Stimulated activated CD4-positive, alpha-beta T cell treated with anti-CD3 and anti-CD28 coated beads, Interleukin-1b, Interleukin-23, amount 100 ng/mL, for 48 hours (primary cell): ENCODE measurements around the gene TUBB8B.
"Not testable (repeated sequence)": the region's sequence is repeated elsewhere in the genome, so short reads cannot be mapped to it uniquely, and the experiment has no call there.

Experiments
- DNase-seq: peaks from one replicate; pipeline ENCODE4 v3.0.0-alpha.2; 2020

The TUBB8B gene

DNA sequence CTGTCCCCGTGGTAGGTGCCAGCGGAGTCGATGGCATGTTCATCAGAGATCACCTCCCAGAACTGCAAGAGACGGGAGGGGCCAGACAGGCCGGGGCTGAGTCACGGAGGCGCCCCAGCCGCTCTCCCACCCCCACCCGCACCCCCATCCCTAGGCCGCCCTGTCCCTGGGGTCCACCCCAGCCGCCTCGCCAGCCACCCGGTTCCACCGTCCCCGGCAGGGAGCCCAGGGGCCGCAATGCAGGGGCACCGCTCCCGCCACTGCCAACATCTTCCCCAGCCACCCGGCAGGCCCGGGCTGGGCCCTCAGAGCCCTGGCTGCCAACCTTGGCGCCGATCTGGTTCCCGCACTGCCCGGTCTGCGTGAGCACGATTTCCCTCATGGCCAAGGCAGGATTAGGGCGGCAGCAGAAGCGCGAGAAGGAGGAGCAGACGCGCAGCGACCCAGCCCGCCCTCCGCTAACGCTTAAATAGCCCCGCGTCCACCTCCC is at the start of gene TUBB8B:
Gene TUBB8B (minus strand): TSS at position 440 of the 490 bp plus-strand sequence. CDS start 58 bp downstream, at position 382.
- DNase-seq = not testable (repeated sequence)

DNA sequence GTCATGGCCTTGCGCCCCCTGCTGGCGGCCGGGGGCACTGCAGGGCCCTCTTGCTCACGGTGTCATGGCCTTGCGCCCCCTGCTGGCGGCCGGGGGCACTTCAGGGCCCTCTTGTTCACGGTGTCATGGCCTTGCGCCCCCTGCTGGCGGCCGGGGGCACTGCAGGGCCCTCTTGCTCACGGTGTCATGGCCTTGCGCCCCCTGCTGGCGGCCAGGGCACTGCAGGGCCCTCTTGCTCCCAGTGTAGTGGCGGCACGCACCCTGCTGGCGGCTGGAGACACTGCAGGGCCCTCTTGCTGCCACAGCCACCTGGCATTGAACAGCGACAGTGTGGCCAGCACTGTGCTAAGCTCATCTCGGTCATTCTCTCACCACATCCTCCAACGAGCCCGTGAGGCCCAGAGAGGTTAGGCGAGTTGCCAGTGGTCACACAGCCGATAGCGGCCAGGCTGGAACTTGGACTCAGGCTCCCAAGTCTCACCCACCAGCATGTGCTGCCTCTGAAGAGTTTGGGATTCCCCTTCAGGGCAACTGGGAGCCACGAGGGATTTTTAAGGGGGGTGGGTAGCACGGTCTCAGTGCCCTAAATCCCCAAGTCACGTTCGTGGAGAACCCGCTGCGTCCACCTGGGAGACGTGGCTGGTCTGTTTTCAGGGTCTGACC is 48.0 kb upstream of the TUBB8B start:
- DNase-seq = peak; percentile 71

DNA sequence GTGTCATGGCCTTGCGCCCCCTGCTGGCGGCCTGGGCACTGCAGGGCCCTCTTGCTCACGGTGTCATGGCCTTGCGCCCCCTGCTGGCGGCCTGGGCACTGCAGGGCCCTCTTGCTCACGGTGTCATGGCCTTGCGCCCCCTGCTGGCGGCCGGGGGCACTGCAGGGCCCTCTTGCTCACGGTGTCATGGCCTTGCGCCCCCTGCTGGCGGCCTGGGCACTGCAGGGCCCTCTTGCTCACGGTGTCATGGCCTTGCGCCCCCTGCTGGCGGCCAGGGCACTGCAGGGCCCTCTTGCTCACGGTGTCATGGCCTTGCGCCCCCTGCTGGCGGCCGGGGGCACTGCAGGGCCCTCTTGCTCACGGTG is 47.3 kb upstream of the TUBB8B start:
- DNase-seq = not testable (repeated sequence)

DNA sequence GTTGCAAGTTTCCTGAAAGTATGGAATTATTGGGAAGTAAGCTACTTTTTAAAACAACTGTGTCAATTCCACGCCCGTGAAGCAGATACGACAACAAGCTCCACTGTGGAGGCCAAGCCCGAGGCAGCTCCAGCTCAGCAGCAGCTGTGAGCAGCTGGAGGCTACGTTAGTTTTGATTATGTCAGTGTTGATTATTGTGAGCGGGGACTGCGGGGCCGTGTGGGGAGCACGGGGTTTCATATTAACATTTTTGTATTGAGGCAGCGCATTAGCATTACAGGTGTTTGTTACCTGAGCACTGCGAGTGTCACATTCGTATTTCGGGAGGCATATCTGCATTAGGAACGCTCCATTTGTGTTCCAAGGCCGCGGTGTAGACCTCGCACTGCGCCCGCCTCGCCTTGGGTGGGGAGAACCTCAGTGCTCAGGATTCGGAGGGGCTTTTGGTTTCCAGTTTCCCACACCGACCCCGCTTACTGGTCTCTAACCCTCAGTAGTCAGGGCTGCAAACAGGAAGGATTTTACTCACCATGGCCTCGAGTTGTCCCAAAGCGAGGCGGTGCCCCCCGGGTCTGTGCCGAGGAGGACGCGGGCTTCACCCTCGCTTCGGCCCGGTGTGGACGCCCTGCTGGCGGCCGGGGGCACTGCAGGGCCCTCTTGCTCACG is 46.8 kb upstream of the TUBB8B start:
- DNase-seq = not testable (repeated sequence)

DNA sequence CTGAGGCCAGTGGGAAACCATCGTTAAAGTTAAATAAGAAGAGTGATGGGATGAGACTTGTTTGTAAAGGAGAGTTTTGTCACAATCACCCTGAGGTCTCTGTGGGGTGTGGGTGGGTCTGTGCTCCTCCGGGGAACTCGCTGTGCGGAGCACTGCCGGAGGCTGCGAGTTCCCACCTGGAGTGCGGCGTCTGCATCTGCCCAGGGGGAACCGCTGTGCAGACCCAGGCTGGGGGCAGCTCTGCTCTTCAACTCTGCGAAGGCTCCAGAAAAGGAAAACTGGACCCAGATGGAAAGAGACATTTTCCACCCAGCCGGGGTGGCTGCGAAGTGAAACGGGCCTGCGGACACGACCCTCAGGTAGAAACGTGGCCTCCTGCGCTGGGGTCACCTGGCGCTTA is 46.2 kb upstream of the TUBB8B start:
- DNase-seq = not testable (repeated sequence)

DNA sequence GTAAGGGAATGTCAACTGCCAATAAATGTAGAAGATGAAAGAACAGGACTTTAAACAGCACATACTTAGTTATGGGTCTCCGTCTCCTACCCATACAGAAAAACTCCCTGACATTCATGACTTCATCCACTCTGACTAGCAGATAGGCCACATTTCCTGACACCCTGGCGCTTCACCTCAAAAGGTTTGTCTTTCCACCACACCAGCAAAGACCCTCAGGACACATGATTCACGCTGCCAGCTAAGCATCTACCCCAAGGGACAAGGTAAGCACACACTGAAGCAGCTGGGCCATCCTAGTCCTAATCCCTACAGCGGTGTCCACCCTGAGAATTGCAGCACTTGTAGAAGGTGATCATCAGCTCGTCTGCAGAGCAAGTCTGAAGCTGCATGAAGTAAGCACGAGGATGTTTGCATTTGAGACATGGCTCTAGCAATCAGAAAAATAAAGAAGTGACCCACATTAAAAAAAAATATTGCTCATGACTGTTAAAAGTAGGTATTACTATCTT is 44.5 kb upstream of the TUBB8B start:
- DNase-seq = not testable (repeated sequence)

DNA sequence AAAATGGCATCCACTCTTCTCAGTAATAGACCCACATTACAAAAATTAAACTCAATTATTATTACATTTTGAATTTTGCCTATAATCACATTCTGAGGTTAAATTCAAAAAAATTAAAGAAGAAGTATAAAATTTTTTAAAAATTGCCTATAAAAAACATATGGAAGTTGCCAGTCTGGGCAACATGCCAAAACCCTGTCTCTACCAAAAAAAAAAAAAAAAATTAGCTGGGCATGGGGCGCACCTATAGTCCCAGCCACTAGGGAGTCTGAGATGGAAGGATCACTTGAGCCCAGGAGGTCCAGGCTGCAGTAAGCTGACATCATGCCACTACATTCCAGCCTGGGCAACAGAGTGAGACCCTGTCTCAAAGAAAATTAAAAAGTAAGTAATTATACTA is 42.1 kb upstream of the TUBB8B start:
- not testable (repeated sequence) for DNase-seq

DNA sequence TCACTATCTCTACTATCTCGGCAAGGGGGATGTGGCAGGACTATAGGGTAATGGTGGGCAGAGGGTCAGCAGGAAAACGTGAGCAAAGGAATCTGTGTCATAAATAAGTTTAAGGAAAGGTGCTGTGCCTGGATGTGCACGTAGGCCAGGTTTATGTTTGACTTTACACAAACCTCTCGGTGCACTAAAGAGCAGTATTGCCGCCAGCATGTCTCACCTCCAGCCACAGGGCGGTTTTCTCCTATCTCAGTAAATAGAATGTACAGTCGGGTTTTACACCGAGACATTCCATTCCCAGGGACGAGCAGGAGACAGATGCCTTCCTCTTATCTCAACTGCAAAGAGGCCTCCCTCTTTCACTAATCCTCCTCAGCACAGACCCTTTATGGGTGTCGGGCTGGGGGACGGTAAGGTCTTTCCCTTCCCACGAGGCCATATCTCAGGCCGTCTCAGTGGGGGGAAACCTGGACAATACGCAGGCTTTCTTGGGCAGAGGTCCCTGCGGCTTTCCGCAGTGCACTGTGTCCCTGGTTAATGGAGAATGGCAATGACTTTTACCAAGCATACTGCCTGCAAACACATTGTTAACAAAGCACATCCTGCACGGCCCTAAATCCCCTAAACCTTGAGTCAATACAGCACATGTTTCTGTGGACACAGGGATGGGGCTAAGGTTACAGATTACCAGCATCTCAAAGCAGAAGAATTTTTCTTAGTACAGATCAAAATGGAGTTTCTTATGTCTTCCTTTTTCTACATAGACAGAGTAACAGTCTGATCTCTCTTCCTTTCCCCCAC is 41.2 kb upstream of the TUBB8B start:
- DNase-seq = not testable (repeated sequence)

DNA sequence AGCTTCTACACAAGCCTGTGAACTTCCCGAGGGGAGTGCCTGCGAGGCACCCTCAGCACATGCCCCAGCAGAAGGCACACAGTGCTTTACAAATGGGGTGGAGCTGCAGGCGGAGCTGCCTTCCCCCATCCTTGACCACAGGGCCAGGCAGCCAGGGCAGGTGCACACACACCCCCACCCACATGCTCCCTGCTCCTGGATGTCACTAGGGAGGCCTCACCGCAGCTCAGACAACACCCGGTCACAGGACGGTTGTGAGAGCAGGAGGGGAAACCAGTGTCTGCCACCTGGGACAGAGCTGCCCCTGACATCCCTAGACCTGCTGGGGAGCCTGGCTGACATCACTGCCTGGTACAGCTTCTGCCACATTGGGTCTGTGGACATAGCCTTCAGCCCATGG is 39.7 kb upstream of the TUBB8B start:
- DNase-seq = not testable (repeated sequence)

DNA sequence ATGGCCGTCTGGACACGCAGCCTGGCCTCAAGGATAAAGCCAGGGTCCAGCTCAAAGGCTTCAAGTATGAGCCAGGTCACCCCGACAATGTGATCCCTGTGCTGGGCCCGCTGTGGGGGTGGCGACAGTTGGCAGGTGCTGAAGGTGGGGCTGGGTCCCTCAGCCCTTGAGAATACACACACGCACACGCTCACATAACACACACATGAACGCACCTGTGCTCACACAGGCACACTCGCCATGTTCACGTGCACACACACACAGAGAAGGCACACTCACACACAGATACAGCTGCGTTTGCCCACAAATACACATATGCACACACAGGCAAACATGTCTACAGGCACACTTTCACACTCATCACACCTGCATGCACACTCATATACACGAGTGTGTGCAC is 35.4 kb upstream of the TUBB8B start:
- DNase-seq = not testable (repeated sequence)

DNA sequence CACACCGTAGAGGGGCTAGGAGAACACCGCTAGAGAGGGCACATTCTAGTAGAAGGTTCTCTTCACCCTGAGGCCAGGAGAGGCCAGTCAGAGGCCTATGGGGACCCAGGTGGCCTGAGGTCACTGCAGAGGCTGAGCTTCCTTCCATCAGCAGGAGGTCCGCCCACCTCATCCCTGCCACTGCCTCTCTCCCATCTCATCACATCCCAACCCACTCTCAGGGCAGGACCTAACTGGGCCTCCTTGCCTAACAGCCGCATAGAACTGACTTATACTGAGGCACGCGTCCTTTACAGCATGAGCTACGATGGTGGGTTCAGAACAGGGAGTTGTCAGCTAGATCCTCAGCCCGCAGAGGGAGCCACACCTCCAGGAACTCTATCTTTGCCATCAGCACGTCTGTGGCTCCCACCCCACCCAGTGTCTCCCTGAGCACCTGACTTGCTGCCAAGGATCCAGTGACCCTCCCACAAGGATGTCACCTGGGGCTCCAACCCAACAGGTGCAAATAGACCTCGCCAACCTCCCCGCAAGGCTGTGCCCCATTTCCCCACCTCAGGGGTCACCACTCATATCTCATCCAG is 33.3 kb upstream of the TUBB8B start:
- not testable (repeated sequence) for DNase-seq

DNA sequence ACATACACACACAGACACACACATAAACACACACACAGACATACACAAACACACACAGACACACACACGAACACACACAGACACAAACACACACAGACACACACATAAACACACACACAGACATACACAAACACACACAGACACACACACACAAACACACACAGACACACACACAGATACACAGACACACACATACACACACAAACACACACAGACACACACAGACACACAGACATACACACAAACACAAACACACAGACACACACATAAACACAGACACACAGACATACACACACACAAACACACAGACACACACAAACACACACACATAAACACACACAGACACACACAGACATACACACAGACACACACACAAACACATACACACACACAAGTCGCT is 31.5 kb upstream of the TUBB8B start:
- not testable (repeated sequence) for DNase-seq

DNA sequence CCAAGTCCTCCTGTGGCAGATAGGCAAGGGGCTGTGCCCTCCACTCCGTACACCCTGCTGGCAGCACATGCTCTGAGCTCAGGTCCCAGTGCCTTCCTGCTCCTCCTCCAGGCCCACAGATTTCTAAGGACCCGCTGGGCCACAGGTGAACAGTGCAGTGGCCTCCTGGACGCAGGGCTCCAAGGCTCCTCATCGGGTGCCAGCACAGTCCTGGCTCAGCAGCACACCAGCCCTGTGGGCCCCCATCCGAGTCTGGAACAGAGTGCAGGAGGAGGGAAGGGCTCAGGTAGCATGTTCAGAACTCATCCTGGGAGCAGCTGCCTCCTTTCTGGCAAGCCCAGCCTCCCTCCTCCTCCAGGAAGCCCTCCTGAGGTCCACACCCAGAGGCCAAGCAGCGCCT is 30.8 kb upstream of the TUBB8B start:
- DNase-seq = not testable (repeated sequence)

DNA sequence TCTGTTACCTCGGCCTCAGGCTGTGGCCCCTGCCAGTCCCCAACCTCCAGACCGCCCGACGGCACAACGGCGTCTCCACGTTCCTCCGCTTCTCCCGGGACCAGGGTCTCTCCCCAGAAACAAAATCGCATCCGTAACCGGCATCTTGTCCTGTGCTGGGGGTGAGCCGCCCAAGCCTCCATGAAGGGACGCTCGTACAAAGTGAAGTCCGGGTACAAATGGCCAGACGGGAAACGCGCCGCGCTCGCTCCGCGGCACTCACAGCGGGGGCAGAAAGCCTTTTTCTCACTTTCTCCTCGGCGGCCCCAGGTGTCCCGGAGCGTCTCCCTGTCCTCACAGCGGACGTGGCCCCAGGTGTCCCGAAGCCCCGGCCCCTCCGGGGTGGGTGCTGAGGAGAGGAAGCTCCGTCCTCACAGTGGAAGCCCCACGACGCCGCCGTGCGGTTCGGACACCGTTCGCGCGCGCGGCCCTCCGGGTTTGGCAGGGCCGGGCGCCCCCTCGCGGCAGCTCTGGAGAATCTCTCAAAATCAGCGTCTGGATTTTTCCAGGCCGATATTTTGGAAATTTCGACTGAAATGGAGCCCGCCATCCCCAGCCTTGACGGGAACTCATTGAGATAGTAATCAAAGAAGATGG is 26.2 kb upstream of the TUBB8B start:
- DNase-seq = not testable (repeated sequence)

DNA sequence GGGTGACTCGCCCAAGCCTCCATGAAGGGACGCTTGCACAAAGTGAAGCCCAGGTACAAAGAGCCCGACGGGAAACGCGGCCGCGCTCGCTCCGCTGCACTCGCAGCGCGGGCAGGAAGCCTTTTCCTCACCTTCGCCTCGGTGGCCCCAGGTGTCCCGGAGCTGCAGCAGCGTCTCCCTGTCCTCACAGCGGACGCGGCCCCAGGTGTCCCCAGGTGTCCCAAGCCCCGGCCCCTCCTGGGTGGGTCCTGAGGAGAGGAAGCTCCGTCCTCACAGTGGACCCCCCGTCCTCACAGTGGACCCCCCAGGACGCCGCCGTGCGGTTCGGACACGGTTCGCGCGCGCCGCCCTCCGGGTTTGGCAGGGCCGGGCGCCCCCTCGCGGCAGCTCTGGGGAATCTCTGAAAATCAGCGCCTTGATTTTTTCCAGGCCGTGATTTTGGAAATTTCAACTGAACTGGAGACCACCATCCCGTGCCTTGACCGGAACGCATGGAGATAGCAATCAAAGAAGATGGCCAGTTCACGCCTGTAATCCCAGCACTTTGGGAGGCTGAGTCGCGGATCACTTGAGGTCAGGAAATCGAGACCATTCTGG is 23.9 kb upstream of the TUBB8B start:
- DNase-seq = not testable (repeated sequence)

DNA sequence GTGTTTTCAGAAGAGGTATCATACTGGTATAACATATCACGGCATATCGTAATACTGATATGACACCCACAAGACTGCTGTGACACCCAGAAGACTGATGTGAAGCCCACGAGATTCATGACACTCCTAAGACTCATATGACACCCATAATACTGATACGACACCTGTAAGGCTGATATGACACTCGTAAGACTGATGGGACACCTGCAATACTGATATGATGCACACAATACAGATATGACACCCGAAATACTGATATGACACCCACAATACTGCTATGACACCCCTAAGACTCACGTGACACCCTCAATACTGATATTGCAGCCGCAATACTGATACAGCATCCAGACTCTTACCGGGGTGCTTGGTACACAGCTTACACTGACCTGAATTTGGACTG is 18.3 kb upstream of the TUBB8B start:
- DNase-seq = not testable (repeated sequence)

DNA sequence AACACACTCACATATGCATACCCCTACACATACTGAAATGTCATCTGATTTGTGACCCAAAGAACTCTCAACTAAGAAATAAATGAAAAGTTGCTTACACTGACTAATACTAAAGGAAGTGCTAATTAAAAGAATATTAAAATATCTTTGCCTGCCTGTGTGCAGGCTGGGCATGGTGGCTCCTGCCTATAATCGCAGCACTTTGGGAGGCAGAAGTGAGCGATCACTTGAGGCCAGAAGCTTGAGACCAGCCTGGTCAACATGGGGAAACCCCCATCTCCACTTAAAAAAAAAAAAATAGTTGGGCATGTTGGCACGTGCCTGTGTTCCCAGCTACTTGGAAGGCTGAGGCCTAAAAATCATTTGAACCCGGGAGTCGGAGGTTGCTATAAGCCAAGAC is 14.9 kb upstream of the TUBB8B start:
- not testable (repeated sequence) for DNase-seq

DNA sequence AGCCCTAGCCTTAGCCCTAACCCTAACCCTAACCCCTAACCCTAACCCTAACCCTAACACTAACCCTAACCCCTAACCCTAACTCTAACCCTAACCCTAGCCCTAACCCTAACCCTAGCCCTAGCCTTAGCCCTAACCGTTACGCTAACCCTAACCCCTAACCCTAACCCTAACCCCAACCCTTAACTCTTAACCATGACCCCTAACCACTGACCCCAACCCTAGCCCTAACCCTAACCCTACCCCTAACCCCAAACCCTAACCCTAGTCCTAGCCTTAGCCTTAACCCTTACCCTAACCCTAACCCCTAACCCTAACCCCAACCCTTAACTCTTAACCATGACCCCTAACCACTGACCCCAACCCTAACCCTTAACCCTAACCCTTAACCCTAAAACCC is 14.2 kb upstream of the TUBB8B start:
- DNase-seq = not testable (repeated sequence)

DNA sequence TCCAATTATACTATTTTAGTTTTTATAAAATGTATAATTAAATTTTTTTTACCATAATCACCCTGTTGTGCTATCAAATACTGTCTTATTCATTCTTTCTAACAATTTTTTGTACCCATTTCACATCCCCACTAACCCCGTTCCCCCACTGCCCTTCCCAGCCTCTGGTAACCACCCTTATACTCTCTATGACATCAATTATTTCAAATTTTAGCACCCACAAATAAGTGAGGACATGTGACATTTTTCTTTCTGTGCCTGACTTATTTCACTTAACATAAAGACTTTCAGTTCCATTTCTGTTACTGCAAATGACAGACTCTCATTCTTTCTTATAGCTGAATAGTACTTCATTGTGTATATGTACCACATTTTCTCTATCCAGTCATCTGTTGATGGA is 5.0 kb upstream of the TUBB8B start:
- not testable (repeated sequence) for DNase-seq

DNA sequence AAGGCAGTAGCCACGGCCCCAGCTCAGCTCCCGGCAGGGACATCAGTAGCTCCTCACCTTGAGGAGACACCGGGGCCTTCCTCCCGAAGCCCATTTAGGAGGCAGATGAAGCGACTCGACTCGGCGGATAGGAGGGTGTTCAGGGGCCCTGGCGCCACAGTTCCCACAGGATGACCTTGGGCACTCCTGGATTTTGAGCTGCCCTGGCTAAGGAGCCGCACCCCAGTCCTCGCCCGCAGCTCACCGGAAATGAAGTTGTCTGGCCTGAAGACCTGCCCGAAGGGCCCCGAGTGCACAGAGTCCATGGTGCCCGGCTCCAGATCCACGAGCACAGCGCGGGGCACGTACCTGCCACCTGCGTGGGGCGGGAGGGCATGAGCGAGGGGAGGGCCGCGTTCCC is 719 bp downstream of the TUBB8B start:
- not testable (repeated sequence) for DNase-seq

DNA sequence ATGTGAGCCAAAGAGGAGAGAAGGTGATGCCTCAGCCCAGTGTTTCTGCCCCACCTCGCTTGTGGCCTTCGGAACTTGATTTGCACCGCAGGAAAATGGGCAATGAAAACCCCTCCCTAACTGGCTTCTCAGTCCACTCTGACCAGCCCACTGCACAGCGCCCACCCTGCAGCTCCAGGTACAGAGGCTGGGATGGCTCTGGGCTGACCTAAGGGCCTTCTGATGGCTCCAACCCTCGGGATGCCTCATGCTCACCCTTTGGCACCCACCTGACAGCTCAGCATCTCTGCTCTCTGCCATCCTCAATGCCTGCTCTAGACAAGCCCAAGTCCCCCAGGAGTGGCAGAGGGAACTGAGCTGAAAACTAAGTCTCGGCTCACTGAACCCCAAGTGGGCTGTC is 36.2 kb downstream of the TUBB8B start:
- not testable (repeated sequence) for DNase-seq

DNA sequence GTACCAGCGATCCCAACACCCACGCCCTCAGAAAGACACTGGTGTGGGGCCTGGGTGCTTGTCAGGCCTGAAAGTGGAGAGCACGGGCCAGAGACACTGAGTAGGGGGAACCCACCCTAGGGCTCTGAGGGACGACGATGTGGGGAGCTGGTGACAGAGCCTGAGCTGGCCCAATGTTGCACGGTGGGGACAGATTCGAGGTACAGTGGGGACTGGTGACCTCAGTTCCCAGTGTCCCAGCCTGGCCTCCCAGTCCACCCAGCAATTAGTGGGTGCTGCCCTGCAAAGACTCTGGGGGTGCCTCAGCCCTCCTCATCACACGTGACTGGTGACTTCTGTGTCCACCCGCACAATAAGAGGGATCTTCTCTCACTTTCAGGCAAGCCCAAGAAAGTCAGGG is 36.6 kb downstream of the TUBB8B start:
- DNase-seq = not testable (repeated sequence)
